HG03139 (cell line): ENCODE results near the gene PFN1.

ENCODE experiments used
- ATAC-seq: cut with Tn5 transposase; IDR thresholded peaks from one replicate; pipeline ENCODE4 v1.9.1; 2021; ENCODE audit not compliant: unreplicated experiment

The PFN1 gene

GRCh38 chr17:4897198-4897687, 51.1 kb downstream of the PFN1 start:
- ATAC-seq = no peak

- no peak for ATAC-seq
Measured at GRCh38 chr17:4896332-4897197, 51.8 kb downstream of the PFN1 start.

- ATAC-seq = no peak
Measured at GRCh38 chr17:4895657-4896331, 52.5 kb downstream of the PFN1 start.
